Mesendoderm (in vitro differentiated cells): ENCODE results near the gene OR13J1.
A peak's percentile ranks its signal among the peaks of the same experiment; 100 is the strongest.

Source experiments
- DNase-seq: peaks from one replicate; pipeline ENCODE4 v3.0.0; 2013
- H2AK5ac ChIP-seq: 2 replicates; pipeline ENCODE4 v1.6.1; 2013; ENCODE audit warnings: low read length, inconsistent platforms
- H2BK120ac ChIP-seq: 2 replicates; pipeline ENCODE4 v1.6.1; 2013; ENCODE audit warnings: low read depth, mild to moderate bottlenecking, low read length, moderate library complexity, mixed read lengths
- H2BK15ac ChIP-seq: replicated peaks from 2 replicates; pipeline ENCODE4 v1.6.1; 2013; ENCODE audit warnings: low read depth, mild to moderate bottlenecking, moderate library complexity
- H2BK5ac ChIP-seq: 2 replicates; pipeline ENCODE4 v1.6.1; 2013; ENCODE audit warnings: low read length, inconsistent platforms
- H3K18ac ChIP-seq: 2 replicates; pipeline ENCODE4 v1.6.1; 2013; ENCODE audit warnings: mild to moderate bottlenecking, low read length, mixed read lengths
- H3K23ac ChIP-seq: one replicate; pipeline ENCODE4 v1.6.1; 2013; ENCODE audit warnings: low read length
- H3K27ac ChIP-seq: 2 replicates; pipeline ENCODE4 v1.5.1; 2013; ENCODE audit warnings: low read depth, mild to moderate bottlenecking, inconsistent platforms, low read length, moderate library complexity
- H3K27me3 ChIP-seq: 2 replicates; pipeline ENCODE4 v1.6.1; 2013; ENCODE audit warnings: low read length, control low read depth, mild to moderate bottlenecking, inconsistent platforms; ENCODE audit not compliant: insufficient read depth, poor library complexity
- H3K36me3 ChIP-seq: 2 replicates; pipeline ENCODE4 v1.6.1; 2013; ENCODE audit warnings: low read length, inconsistent platforms; ENCODE audit not compliant: control insufficient read depth, insufficient read depth
- H3K4ac ChIP-seq: one replicate; pipeline ENCODE4 v1.6.1; 2013; ENCODE audit warnings: low read depth, mild to moderate bottlenecking, low read length, moderate library complexity
- H3K4me1 ChIP-seq: 2 replicates; pipeline ENCODE4 v1.6.1; 2013; ENCODE audit warnings: low read depth, low read length, inconsistent platforms; ENCODE audit not compliant: control insufficient read depth
- H3K4me2 ChIP-seq: 2 replicates; pipeline ENCODE4 v1.6.1; 2013; ENCODE audit warnings: low read length
- H3K4me3 ChIP-seq: 2 replicates; pipeline ENCODE4 v1.5.1; 2013; ENCODE audit warnings: mild to moderate bottlenecking, low read length
- H3K56ac ChIP-seq: one replicate; pipeline ENCODE4 v1.6.1; 2013; ENCODE audit warnings: low read length
- H3K79me1 ChIP-seq: 2 replicates; pipeline ENCODE4 v1.6.1; 2013; ENCODE audit warnings: low read length, inconsistent platforms
- H3K79me2 ChIP-seq: 2 replicates; pipeline ENCODE4 v1.6.1; 2013; ENCODE audit warnings: mild to moderate bottlenecking, low read length; ENCODE audit not compliant: control insufficient read depth, insufficient read depth
- H3K9ac ChIP-seq: 2 replicates; pipeline ENCODE4 v1.6.1; 2013; ENCODE audit warnings: low read length, inconsistent platforms
- H4K5ac ChIP-seq: one replicate; pipeline ENCODE4 v1.6.1; 2013; ENCODE audit warnings: low read length
- H4K8ac ChIP-seq: one replicate; pipeline ENCODE4 v1.6.1; 2013; ENCODE audit warnings: low read depth, mild to moderate bottlenecking, control low read depth, low read length, moderate library complexity
- WGBS: extraction: QIAGEN DNeasy Blood & Tissue Kit; methylation state at CpG from one replicate; pipeline ENCODE4 v1.1.7; 2013; ENCODE audit warnings: low lambda C conversion rate, missing lambda C conversion rate; ENCODE audit not compliant: insufficient coverage; ENCODE audit errors: extremely low coverage; 5-methylcytosine and 5-hydroxymethylcytosine counted together

The OR13J1 gene

DNA sequence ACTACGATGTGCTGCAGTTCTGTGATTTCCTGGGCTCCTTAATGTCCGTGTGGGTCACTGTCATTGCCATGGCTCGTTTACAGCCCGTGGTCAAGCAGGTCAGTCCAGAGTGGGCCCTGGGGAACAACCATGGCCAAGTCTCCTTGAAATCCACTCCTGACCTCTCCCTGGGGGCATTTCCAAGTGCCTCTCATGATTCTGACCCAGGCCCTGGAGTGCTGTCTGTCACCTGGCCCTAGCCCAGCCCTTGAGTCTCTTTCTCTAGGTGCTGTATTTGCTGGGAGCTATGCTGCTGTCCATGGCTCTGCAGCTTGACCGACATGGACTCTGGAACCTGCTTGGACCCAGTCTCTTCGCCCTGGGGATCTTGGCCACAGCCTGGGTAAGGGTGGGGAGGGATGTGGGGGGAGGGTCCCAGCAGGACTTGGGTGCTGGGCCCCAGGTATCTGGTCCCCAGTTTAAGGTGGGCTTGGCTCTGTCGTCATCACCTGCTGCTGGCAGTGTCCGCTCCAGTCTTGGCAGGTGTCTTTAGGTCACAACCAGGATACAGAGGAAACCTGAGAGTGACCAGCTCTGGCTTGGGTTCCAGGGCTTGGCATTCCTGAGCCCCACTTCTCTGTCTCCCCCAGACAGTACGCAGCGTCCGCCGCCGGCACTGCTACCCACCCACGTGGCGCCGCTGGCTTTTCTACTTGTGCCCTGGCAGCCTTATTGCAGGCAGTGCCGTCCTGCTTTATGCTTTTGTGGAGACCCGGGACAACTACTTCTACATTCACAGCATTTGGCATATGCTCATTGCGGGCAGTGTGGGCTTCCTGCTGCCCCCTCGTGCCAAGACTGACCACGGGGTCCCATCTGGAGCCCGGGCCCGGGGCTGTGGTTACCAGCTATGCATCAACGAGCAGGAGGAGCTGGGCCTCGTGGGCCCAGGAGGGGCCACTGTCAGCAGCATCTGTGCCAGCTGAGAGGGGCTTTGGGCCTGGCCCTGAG lies 17.0 kb downstream of the OR13J1 start:
- Histone ChIP-seq H4K8ac (no peak overlapping the region), H3K36me3 (no peaks in the 10 kb centered on the region), H3K9ac (no peak overlapping the region), H3K79me1 (no peaks in the 10 kb centered on the region), H2BK5ac (no peak overlapping the region), H3K27me3 (no peaks in the 10 kb centered on the region), H2BK120ac (no peak overlapping the region), H3K79me2 (no peaks in the 10 kb centered on the region), H3K4me3 (no peak overlapping the region), H4K5ac (no peak overlapping the region), H3K56ac (no peak overlapping the region), H3K4me1 (no peaks in the 10 kb centered on the region), H3K23ac (no peak overlapping the region), H2BK15ac (no peak overlapping the region), H2AK5ac (no peak overlapping the region), H3K4me2 (no peak overlapping the region), H3K18ac (no peak overlapping the region), H3K27ac (no peak overlapping the region), H3K4ac (no peak overlapping the region)
- WGBS: no CpG with 5 or more reads among the region's 25 CpGs
- no peak for DNase-seq

DNA sequence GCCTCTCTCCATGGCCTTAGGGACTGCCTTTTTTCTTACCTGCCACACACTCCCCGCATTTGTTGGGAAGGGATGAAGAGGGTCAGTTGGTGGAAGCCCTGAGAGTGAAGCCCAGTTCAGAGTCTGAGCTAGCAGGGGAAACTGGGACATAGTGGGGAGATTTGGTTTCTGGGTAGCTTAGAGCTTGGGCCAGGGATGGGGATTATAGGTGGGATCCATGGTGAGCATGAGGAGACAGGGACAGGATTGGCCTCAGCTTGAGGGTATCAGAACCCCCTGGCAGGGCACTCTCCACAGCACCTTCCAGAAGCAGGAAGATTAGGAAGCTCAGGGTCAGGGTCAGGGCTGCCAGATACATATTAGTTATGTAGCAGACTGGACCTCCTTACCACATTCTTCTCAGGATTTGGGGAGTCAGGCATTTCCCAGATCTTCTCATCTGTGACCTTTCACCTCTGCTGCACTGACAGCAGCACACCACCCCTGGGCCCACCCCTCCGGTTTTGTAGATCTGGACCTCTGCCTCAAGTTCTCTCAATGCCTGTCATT lies 17.9 kb downstream of the OR13J1 start:
- Histone ChIP-seq H3K4me1 (no peaks in the 10 kb centered on the region), H3K79me1 (no peaks in the 10 kb centered on the region), H4K5ac (no peak overlapping the region), H4K8ac (no peak overlapping the region), H3K4me2 (no peak overlapping the region), H3K23ac (no peak overlapping the region), H2BK15ac (no peak overlapping the region), H2BK5ac (no peak overlapping the region), H3K4me3 (no peak overlapping the region), H3K4ac (no peak overlapping the region), H3K27me3 (no peaks in the 10 kb centered on the region), H3K56ac (no peak overlapping the region), H3K18ac (no peak overlapping the region), H3K9ac (no peak overlapping the region), H2AK5ac (no peak overlapping the region), H3K79me2 (no peaks in the 10 kb centered on the region), H2BK120ac (no peak overlapping the region), H3K27ac (no peak overlapping the region), H3K36me3 (no peaks in the 10 kb centered on the region)
- WGBS: no CpG with 5 or more reads among the region's 2 CpGs
- no peak for DNase-seq

- no CpG with 5 or more reads among the region's 4 CpGs for WGBS
- Histone ChIP-seq H3K79me1 (no peaks in the 10 kb centered on the region), H3K4me2 (no peak overlapping the region), H3K4me1 (peaks cover 4% of the 10 kb centered on the region), H3K36me3 (no peaks in the 10 kb centered on the region), H3K79me2 (no peaks in the 10 kb centered on the region), H2BK120ac (no peak overlapping the region), H3K27ac (no peak overlapping the region), H4K8ac (no peak overlapping the region), H3K56ac (no peak overlapping the region), H2AK5ac (no peak overlapping the region), H3K4me3 (no peak overlapping the region), H3K18ac (no peak overlapping the region), H3K27me3 (no peaks in the 10 kb centered on the region), H3K4ac (no peak overlapping the region), H4K5ac (no peak overlapping the region), H3K9ac (no peak overlapping the region), H2BK15ac (no peak overlapping the region), H3K23ac (no peak overlapping the region), H2BK5ac (no peak overlapping the region)
- no peak for DNase-seq
These were observed 22.2 kb downstream of the OR13J1 start for GRCh38 chr9:35847792-35848572.

DNA sequence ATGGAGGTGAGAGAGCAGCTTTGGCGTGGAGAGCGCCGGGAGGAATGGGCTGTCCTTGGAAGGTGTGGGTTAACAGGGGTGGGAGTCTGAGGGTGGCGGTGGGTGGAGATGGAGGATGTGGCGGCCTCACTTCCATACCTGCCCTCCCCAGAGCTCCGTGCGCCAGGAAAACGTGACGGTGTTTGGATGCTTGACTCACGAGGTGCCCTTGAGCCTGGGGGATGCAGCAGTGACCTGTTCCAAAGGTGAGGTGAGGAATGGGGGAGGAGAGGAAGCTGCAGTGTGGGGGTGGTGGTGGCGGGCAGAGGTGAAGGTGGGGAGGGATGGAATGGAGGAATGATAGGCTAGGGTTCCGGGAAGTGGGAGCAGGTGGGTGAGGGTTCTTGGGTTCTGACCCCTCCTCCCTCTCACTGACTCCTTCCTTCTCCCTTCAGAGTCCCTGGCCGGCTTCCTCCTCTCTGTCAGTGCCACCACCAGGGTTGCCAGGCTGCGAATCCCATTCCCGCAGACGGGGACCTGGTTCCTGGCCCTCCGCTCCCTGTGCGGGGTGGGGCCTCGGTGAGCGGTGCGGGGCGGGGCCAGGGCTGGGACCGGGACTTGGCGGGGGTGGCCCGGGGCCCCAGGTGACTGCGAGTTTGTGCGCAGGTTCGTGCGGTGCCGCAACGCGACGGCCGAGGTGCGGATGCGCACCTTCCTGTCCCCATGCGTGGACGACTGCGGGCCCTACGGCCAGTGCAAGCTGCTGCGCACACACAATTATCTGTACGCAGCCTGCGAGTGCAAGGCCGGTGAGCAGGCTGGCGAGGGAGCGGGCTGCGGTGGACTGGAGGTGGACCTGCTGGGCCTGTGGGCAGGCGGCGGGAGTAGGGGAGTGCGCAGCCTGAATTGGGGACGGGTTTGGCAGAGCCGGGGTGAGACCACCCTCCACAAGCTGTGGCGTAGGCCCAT lies 24.1 kb downstream of the OR13J1 start:
- Histone ChIP-seq H3K79me2 (no peaks in the 10 kb centered on the region), H3K4me2 (peak overlapping the region; percentile 94), H3K79me1 (no peaks in the 10 kb centered on the region), H2BK5ac (no peak overlapping the region), H3K18ac (no peak overlapping the region), H4K8ac (no peak overlapping the region), H3K9ac (peak overlapping the region; percentile 61), H3K4me3 (peak overlapping the region; percentile 53), H2BK15ac (no peak overlapping the region), H3K27ac (no peak overlapping the region), H3K4me1 (peaks cover 4% of the 10 kb centered on the region), H4K5ac (no peak overlapping the region), H3K36me3 (no peaks in the 10 kb centered on the region), H3K4ac (no peak overlapping the region), H3K27me3 (no peaks in the 10 kb centered on the region), H3K56ac (peak overlapping the region; percentile 86), H2BK120ac (no peak overlapping the region), H2AK5ac (no peak overlapping the region), H3K23ac (no peak overlapping the region)
- WGBS: no CpG with 5 or more reads among the region's 53 CpGs
- DNase-seq: peak; percentile 59

- H3K79me2 ChIP-seq: no peaks in the 10 kb centered on the region
These were observed 25.5 kb downstream of the OR13J1 start for GRCh38 chr9:35844628-35845270.

More at GRCh38 chr9:35844628-35845270, 25.5 kb downstream of the OR13J1 start:
- Histone ChIP-seq H2BK5ac (no peak overlapping the region), H3K79me1 (no peaks in the 10 kb centered on the region), H3K4me1 (peaks cover 4% of the 10 kb centered on the region), H4K8ac (no peak overlapping the region), H4K5ac (no peak overlapping the region), H2BK120ac (no peak overlapping the region), H3K36me3 (no peaks in the 10 kb centered on the region), H3K9ac (no peak overlapping the region), H3K4me3 (no peak overlapping the region), H3K27ac (no peak overlapping the region), H3K4me2 (no peak overlapping the region), H2AK5ac (no peak overlapping the region), H3K18ac (no peak overlapping the region), H2BK15ac (no peak overlapping the region), H3K27me3 (no peaks in the 10 kb centered on the region), H3K4ac (no peak overlapping the region), H3K23ac (no peak overlapping the region), H3K56ac (no peak overlapping the region)
- WGBS: no CpG with 5 or more reads among the region's 7 CpGs
- DNase-seq: peak; percentile 14
